NB4 (cell line): ENCODE data around the gene CCSER1.

ENCODE experiments used
- DNase-seq: peaks from one replicate; pipeline ENCODE4 v3.0.0; 2010; ENCODE audit warnings: low read depth
- H3K4me3 ChIP-seq: one replicate; pipeline ENCODE4 v1.5.1; 2011; ENCODE audit warnings: mild to moderate bottlenecking, low read depth, low read length, moderate library complexity
- CTCF ChIP-seq: IDR thresholded peaks from one replicate; pipeline ENCODE4 v1.5.1; 2012; ENCODE audit warnings: low read depth, low read length
- MAX ChIP-seq: IDR thresholded peaks from 2 replicates; pipeline ENCODE4 v1.6.1; 2011; ENCODE audit warnings: low read depth, low read length
- MYC ChIP-seq: IDR thresholded peaks from 2 replicates; pipeline ENCODE4 v1.6.1; 2011; ENCODE audit warnings: low read depth, low read length
- POLR2A ChIP-seq: IDR thresholded peaks from 2 replicates; pipeline ENCODE4 v1.6.1; 2011; ENCODE audit warnings: mild to moderate bottlenecking; ENCODE audit not compliant: insufficient read length; ENCODE audit errors: extremely low read depth

Gene CCSER1

GRCh38 chr4:91019513-91019912 is 892.3 kb downstream of the CCSER1 start:
- TF ChIP-seq POLR2A (no peak), CTCF (no peak), MYC (no peak), MAX (no peak)
- no peak overlapping the region for H3K4me3 ChIP-seq
- no peak for DNase-seq

GRCh38 chr4:91025241-91026148 is 898.3 kb downstream of the CCSER1 start:
- TF ChIP-seq CTCF (no peak), POLR2A (no peak), MAX (no peak), MYC (no peak)
- H3K4me3 ChIP-seq: no peak overlapping the region
- DNase-seq: no peak

- DNase-seq: no peak
- no peak overlapping the region for H3K4me3 ChIP-seq
- TF ChIP-seq MYC (no peak), POLR2A (no peak)
Measured at GRCh38 chr4:91028228-91028627, 901.0 kb downstream of the CCSER1 start.

GRCh38 chr4:91031761-91032160 is 904.6 kb downstream of the CCSER1 start:
- no peak for TF ChIP-seq CTCF
- TF ChIP-seq MYC: no peak
- TF ChIP-seq MAX: no peak
- no peak for TF ChIP-seq POLR2A
- no peak for DNase-seq
- H3K4me3 ChIP-seq: no peak overlapping the region

GRCh38 chr4:91032725-91033445 is 905.7 kb downstream of the CCSER1 start:
- H3K4me3 ChIP-seq: no peak overlapping the region
- TF ChIP-seq MYC (no peak), MAX (no peak), CTCF (no peak), POLR2A (no peak)
- no peak for DNase-seq

- no peak for TF ChIP-seq MYC
- TF ChIP-seq MAX: no peak
- no peak for TF ChIP-seq CTCF
- no peak for TF ChIP-seq POLR2A
- no peak for DNase-seq
- no peak overlapping the region for H3K4me3 ChIP-seq
Measured at GRCh38 chr4:91035276-91035675, 908.1 kb downstream of the CCSER1 start.
